GM15510 (cell line): ENCODE measurements around the gene ZG16.

Source experiments
- POLR2A ChIP-seq: IDR thresholded peaks from 3 replicates; pipeline ENCODE4 v1.6.1; 2011; ENCODE audit warnings: borderline replicate concordance; ENCODE audit not compliant: insufficient read length; ENCODE audit errors: extremely low read depth

ZG16 gene

GRCh38 chr16:29825145-29826044 lies 47.3 kb downstream of the ZG16 start:
- TF ChIP-seq POLR2A: no peak

- TF ChIP-seq POLR2A: no peak
These were observed 48.3 kb downstream of the ZG16 start for GRCh38 chr16:29826342-29826695.

GRCh38 chr16:29830774-29831173 lies 52.7 kb downstream of the ZG16 start:
- TF ChIP-seq POLR2A: no peak

GRCh38 chr16:29831490-29831889 lies 53.4 kb downstream of the ZG16 start:
- no peak for TF ChIP-seq POLR2A
